K562 (cell line): ENCODE data around the gene DYNC2LI1. TPM values are rescaled to one million over a fixed set of nuclear protein-coding genes. Genes with fewer than 3 reads are reported as not detected.
A peak's percentile ranks its signal among the peaks of the same experiment; 100 is the strongest.

Experiments
- CHD2 ChIP-seq: IDR thresholded peaks from 2 replicates; pipeline ENCODE4 v1.6.1; 2011; ENCODE audit warnings: low read depth, low read length
- DACH1 ChIP-seq: fragments of 450-650 bp; IDR thresholded peaks from 2 replicates; pipeline ENCODE4 v1.6.1; 2018; ENCODE audit not compliant: partially characterized antibody
- DDX20 ChIP-seq: fragments of 450-650 bp; IDR thresholded peaks from 2 replicates; pipeline ENCODE4 v1.6.1; 2016; ENCODE audit warnings: missing genetic modification characterization, low read depth, mild to moderate bottlenecking, missing compliant biosample characterization, moderate library complexity
- HDAC2 ChIP-seq: fragments of 450-650 bp; IDR thresholded peaks from 2 replicates; pipeline ENCODE4 v1.6.1; 2016; ENCODE audit warnings: mild to moderate bottlenecking
- MXI1 ChIP-seq: IDR thresholded peaks from 2 replicates; pipeline ENCODE4 v1.6.1; 2011; ENCODE audit warnings: low read depth, mild to moderate bottlenecking, improper control_type of control experiment, low read length
- NCOA6 ChIP-seq: fragments of 450-650 bp; IDR thresholded peaks from 2 replicates; pipeline ENCODE4 v1.6.1; 2017; ENCODE audit warnings: mild to moderate bottlenecking
- NR1H2 ChIP-seq: sonication (generic); formaldehyde crosslinking; IDR thresholded peaks from 2 replicates; pipeline ENCODE4 v1.4.0; 2020; ENCODE audit warnings: mild to moderate bottlenecking, missing genetic modification reagents
- PHF20 ChIP-seq: fragments of 450-650 bp; IDR thresholded peaks from 2 replicates; pipeline ENCODE4 v1.6.1; 2018; ENCODE audit not compliant: partially characterized antibody
- POLR2B ChIP-seq: fragments of 450-650 bp; IDR thresholded peaks from 2 replicates; pipeline ENCODE4 v1.6.1; 2018; ENCODE audit warnings: low read depth; ENCODE audit not compliant: partially characterized antibody
- TCF3 ChIP-seq: sonication (generic); formaldehyde crosslinking; IDR thresholded peaks from 2 replicates; pipeline ENCODE4 v1.4.0; 2020; ENCODE audit warnings: mild to moderate bottlenecking, missing genetic modification reagents
- TFAP4 ChIP-seq: sonication (generic); formaldehyde crosslinking; IDR thresholded peaks from 2 replicates; pipeline ENCODE4 v1.8.0; 2022; ENCODE audit warnings: missing genetic modification reagents, mild to moderate bottlenecking, moderate library complexity, borderline replicate concordance
- TRIM28 ChIP-seq: fragments of 450-650 bp; IDR thresholded peaks from 2 replicates; pipeline ENCODE4 v1.6.1; 2017
- ZBTB17 ChIP-seq: fragments of 450-650 bp; formaldehyde crosslinking; IDR thresholded peaks from 2 replicates; pipeline ENCODE4 v1.4.0; 2020; ENCODE audit warnings: mild to moderate bottlenecking
- ZNF57 ChIP-seq: fragments of 450-650 bp; formaldehyde crosslinking; IDR thresholded peaks from 2 replicates; pipeline ENCODE4 v1.4.0; 2020; ENCODE audit warnings: mild to moderate bottlenecking, moderate library complexity
- ZNF695 ChIP-seq: fragments of 450-650 bp; formaldehyde crosslinking; IDR thresholded peaks from 2 replicates; pipeline ENCODE4 v1.4.0; 2020; ENCODE audit warnings: mild to moderate bottlenecking, moderate library complexity
- polyA plus RNA-seq, 8 experiments: library from polyadenylated mRNA; depleted of rRNA in 4 of 8; stranded (reverse) in 5 of 8; unstranded in 3 of 8; fragments of >200 nt; fragmentation: Nextera tagmentation in 2 of 8; fragmentation: Illumina TruSeq in 1 of 8; extraction: Ambion mirVana in 2 of 8; extraction: Trizol in 1 of 8; gene quantifications; 2 replicates each; pipeline versions ENCODE4 v1.2.1 to v1.2.3, GENCODE V29; 2011 to 2014; ENCODE audit warnings: inconsistent platforms in 1 of 8, missing spikeins in 1 of 8
- total RNA-seq, 7 experiments: library from RNA; depleted of rRNA in 6 of 7; stranded (reverse); fragments of >200 nt in 6 of 7; fragmentation: Illumina TruSeq in 2 of 7; extraction: Trizol in 2 of 7; gene quantifications; 2 replicates each; pipeline versions ENCODE4 v1.2.1 to v1.2.3, GENCODE V29; 2011 to 2021; ENCODE audit warnings: low replicate concordance in 1 of 7
- TF ChIP-seq, protein P1 (sequence below): fragments of 450-650 bp; IDR thresholded peaks from 2 replicates; pipeline ENCODE4 v1.6.1; 2016; ENCODE audit warnings: low read depth
- TF ChIP-seq, protein P2 (sequence below): fragments of 450-650 bp; formaldehyde crosslinking; IDR thresholded peaks from 2 replicates; pipeline ENCODE4 v1.4.0; 2020; ENCODE audit warnings: mild to moderate bottlenecking, moderate library complexity

The DYNC2LI1 gene
- total and polyA plus RNA-seq, 9 of the 15 experiments (the other 6 are each of a cell fraction or from before 2014, with no cell fraction given): 12.5 to 42.2 (median 25.8) TPM

DNA sequence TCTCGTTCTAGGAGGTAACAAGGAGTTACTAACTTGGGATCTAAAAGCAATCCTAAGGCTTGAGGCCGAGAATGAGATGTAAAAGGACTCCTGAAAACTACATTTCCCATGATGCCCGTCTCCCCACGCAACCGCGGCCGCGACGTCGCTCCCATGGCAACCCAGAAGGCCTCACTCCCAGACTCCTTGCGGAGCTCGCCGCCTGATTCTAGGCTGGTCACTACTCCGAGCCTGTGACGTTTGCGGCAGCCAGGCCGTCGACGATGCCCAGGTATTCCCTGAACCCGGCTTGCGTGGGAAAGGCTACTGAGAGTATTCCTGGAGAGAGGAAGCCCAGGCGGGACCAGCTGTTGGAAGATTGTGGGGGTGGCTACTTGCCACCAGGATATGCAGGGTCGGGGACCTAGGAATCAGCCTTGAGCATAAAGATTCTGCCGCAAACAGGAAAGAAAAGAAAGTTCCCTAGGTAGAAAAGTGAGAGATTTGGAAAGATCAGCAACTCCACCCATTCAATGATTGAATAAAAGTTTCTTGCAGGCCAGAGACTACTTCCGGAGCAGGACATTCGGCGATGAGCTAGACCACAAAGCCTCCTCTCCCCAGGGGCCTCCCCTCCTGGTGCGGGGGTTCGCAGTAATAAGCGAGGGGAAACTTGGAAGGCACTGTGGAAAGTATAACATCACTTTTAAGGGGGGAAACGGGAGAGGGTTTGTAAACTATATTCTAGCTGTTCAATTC, at the start of gene DYNC2LI1 (continued):
- TF ChIP-seq DACH1: peak; percentile 40
- peak; percentile 83 for TF ChIP-seq PHF20
- peak; percentile 56 for TF ChIP-seq NCOA6
- TF ChIP-seq, protein P1, sequence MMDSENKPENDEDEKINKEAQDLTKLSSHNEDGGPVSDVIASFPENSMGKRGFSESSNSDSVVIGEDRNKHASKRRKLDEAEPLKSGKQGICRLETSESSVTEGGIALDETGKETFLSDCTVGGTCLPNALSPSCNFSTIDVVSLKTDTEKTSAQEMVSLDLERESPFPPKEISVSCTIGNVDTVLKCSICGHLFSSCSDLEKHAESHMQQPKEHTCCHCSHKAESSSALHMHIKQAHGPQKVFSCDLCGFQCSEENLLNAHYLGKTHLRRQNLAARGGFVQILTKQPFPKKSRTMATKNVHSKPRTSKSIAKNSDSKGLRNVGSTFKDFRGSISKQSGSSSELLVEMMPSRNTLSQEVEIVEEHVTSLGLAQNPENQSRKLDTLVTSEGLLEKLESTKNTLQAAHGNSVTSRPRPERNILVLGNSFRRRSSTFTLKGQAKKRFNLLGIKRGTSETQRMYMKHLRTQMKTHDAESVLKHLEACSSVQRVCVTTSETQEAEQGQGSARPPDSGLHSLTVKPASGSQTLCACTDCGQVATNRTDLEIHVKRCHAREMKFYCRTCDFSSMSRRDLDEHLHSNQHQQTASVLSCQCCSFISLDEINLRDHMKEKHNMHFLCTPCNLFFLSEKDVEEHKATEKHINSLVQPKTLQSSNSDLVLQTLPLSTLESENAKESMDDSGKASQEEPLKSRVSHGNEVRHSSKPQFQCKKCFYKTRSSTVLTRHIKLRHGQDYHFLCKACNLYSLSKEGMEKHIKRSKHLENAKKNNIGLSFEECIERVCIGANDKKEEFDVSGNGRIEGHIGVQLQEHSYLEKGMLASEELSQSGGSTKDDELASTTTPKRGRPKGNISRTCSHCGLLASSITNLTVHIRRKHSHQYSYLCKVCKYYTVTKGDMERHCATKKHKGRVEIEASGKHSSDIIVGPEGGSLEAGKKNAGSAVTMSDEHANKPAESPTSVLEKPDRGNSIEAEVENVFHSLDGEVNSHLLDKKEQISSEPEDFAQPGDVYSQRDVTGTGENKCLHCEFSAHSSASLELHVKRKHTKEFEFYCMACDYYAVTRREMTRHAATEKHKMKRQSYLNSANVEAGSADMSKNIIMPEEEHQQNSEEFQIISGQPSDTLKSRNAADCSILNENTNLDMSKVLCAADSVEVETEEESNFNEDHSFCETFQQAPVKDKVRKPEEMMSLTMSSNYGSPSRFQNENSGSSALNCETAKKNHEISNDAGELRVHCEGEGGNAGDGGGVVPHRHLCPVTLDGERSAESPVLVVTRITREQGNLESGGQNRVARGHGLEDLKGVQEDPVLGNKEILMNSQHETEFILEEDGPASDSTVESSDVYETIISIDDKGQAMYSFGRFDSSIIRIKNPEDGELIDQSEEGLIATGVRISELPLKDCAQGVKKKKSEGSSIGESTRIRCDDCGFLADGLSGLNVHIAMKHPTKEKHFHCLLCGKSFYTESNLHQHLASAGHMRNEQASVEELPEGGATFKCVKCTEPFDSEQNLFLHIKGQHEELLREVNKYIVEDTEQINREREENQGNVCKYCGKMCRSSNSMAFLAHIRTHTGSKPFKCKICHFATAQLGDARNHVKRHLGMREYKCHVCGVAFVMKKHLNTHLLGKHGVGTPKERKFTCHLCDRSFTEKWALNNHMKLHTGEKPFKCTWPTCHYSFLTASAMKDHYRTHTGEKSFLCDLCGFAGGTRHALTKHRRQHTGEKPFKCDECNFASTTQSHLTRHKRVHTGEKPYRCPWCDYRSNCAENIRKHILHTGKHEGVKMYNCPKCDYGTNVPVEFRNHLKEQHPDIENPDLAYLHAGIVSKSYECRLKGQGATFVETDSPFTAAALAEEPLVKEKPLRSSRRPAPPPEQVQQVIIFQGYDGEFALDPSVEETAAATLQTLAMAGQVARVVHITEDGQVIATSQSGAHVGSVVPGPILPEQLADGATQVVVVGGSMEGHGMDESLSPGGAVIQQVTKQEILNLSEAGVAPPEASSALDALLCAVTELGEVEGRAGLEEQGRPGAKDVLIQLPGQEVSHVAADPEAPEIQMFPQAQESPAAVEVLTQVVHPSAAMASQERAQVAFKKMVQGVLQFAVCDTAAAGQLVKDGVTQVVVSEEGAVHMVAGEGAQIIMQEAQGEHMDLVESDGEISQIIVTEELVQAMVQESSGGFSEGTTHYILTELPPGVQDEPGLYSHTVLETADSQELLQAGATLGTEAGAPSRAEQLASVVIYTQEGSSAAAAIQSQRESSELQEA: no peak
- peak; percentile 92 for TF ChIP-seq TFAP4
- no peak for TF ChIP-seq ZNF57
- peak; percentile 97 for TF ChIP-seq MXI1
- TF ChIP-seq ZNF695 (CRISPR knock-in tag): no peak
- TF ChIP-seq TCF3 (CRISPR knock-in tag): no peak
- TF ChIP-seq, protein P2, sequence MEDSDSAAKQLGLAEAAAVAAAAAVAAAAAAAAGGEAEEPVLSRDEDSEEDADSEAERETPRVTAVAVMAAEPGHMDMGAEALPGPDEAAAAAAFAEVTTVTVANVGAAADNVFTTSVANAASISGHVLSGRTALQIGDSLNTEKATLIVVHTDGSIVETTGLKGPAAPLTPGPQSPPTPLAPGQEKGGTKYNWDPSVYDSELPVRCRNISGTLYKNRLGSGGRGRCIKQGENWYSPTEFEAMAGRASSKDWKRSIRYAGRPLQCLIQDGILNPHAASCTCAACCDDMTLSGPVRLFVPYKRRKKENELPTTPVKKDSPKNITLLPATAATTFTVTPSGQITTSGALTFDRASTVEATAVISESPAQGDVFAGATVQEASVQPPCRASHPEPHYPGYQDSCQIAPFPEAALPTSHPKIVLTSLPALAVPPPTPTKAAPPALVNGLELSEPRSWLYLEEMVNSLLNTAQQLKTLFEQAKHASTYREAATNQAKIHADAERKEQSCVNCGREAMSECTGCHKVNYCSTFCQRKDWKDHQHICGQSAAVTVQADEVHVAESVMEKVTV: no peak
- peak; percentile 62; the same call in 1 of the 2 replicates for TF ChIP-seq HDAC2
- no peak for TF ChIP-seq CHD2
- TF ChIP-seq NR1H2 (CRISPR knock-in tag): 0 out of 2 replicates have a peak, but pooled peaks have one; percentile 18
- TF ChIP-seq ZBTB17 (CRISPR knock-in tag): 0 out of 2 replicates have a peak, but pooled peaks have one; percentile 37
- no peak for TF ChIP-seq TRIM28
- no peak for TF ChIP-seq DDX20 (tag)
- TF ChIP-seq POLR2B: peak; percentile 37
